Gastrocnemius medialis (tissue), 4 donors: ENCODE measurements around the gene RASGEF1C.

Experiments
- CTCF ChIP-seq, 5 experiments: fragments of 450-650 bp in 3 of 5; fragments of 200-600 bp in 2 of 5; sonication (generic) in 2 of 5; IDR thresholded peaks in 4 of 5; conservative IDR thresholded peaks in 1 of 5; 1 replicate in 4 of 5; 2 replicates in 1 of 5; pipeline ENCODE4 v1.5.1; 2016 to 2019; ENCODE audit warnings: antibody characterized with exemption in 5 of 5, mild to moderate bottlenecking in 3 of 5, moderate library complexity in 3 of 5
- POLR2A ChIP-seq, 2 donors: fragments of 450-650 bp; IDR thresholded peaks; one replicate each; pipeline ENCODE4 v1.6.1; 2017; ENCODE audit warnings: antibody characterized with exemption in 2 of 2, mild to moderate bottlenecking in 2 of 2, moderate library complexity in 2 of 2

GRCh38 chr5:180116077-180116999 is 92.7 kb downstream of the RASGEF1C start:
- TF ChIP-seq POLR2A (IDR thresholded peaks at IDR 0.05) (no peak), CTCF (IDR thresholded peaks at IDR 0.05 in 4 of 5, conservative IDR thresholded peaks at IDR 0.05 in 1 of 5) (no peak)
